ENCODE results near the gene MOG.
A peak's percentile ranks its signal among the peaks of the same experiment; 100 is the strongest.
"Not testable (repeated sequence)": the region's sequence is repeated elsewhere in the genome, so short reads cannot be mapped to it uniquely, and the experiment has no call there.

The MOG gene

GRCh38 chr6:29649701-29650673 is 6.9 kb upstream of the MOG start:
- peak overlapping the region; percentile 99 for H3K27ac ChIP-seq (ENCODE audit: low read depth, low read length)
- H3K4me3 ChIP-seq (ENCODE audit: low read length): peak overlapping the region; percentile 96
- H3K9ac ChIP-seq (ENCODE audit: low read length): peak overlapping the region; percentile 96
- H3K36me3 ChIP-seq (ENCODE audit: control insufficient read depth, insufficient read depth, low read length): no peaks in the 10 kb centered on the region
- H3K4me1 ChIP-seq (ENCODE audit: control insufficient read depth, insufficient read depth, low read length): peaks cover 5% of the 10 kb centered on the region
- H3K27me3 ChIP-seq (ENCODE audit: control insufficient read depth, insufficient read depth, low read length): no peaks in the 10 kb centered on the region

- no peaks in the 10 kb centered on the region for H3K36me3 ChIP-seq (ENCODE audit: control insufficient read depth, insufficient read depth, low read length)
- no peak overlapping the region for H3K27ac ChIP-seq (ENCODE audit: low read depth, low read length)
- H3K4me1 ChIP-seq (ENCODE audit: control insufficient read depth, insufficient read depth, low read length): peaks cover 5% of the 10 kb centered on the region
- H3K27me3 ChIP-seq (ENCODE audit: control insufficient read depth, insufficient read depth, low read length): no peaks in the 10 kb centered on the region
- no peak overlapping the region for H3K9ac ChIP-seq (ENCODE audit: low read length)
- no peak overlapping the region for H3K4me3 ChIP-seq (ENCODE audit: low read length)
Observed at GRCh38 chr6:29651413-29652197, 5.3 kb upstream of the MOG start.

- Histone ChIP-seq H3K27me3 (ENCODE audit: control insufficient read depth, insufficient read depth, low read length) (no peaks in the 10 kb centered on the region), H3K27ac (ENCODE audit: low read depth, low read length) (no peak overlapping the region)
Observed at GRCh38 chr6:29652198-29652584, 4.7 kb upstream of the MOG start.

GRCh38 chr6:29653452-29654038 is 3.3 kb upstream of the MOG start:
- Histone ChIP-seq H3K27ac (ENCODE audit: low read depth, low read length) (no peak overlapping the region), H3K4me1 (ENCODE audit: control insufficient read depth, insufficient read depth, low read length) (peaks cover 5% of the 10 kb centered on the region), H3K9ac (ENCODE audit: low read length) (no peak overlapping the region), H3K27me3 (ENCODE audit: control insufficient read depth, insufficient read depth, low read length) (no peaks in the 10 kb centered on the region), H3K4me3 (ENCODE audit: low read length) (no peak overlapping the region), H3K36me3 (ENCODE audit: control insufficient read depth, insufficient read depth, low read length) (no peaks in the 10 kb centered on the region)

More at GRCh38 chr6:29652198-29652584, 4.7 kb upstream of the MOG start:
- Histone ChIP-seq H3K4me1 (ENCODE audit: control insufficient read depth, insufficient read depth, low read length) (peaks cover 5% of the 10 kb centered on the region), H3K4me3 (ENCODE audit: low read length) (no peak overlapping the region), H3K9ac (ENCODE audit: low read length) (no peak overlapping the region), H3K36me3 (ENCODE audit: control insufficient read depth, insufficient read depth, low read length) (no peaks in the 10 kb centered on the region)

GRCh38 chr6:29655658-29656057 is 1.2 kb upstream of the MOG start:
- Histone ChIP-seq H3K36me3 (ENCODE audit: control insufficient read depth, insufficient read depth, low read length) (no peaks in the 10 kb centered on the region), H3K27me3 (ENCODE audit: control insufficient read depth, insufficient read depth, low read length) (no peaks in the 10 kb centered on the region), H3K27ac (ENCODE audit: low read depth, low read length) (no peak overlapping the region), H3K4me1 (ENCODE audit: control insufficient read depth, insufficient read depth, low read length) (no peaks in the 10 kb centered on the region), H3K4me3 (ENCODE audit: low read length) (no peak overlapping the region), H3K9ac (ENCODE audit: low read length) (no peak overlapping the region)

GRCh38 chr6:29656157-29656556 is 735 bp upstream of the MOG start:
- no peak overlapping the region for H3K9ac ChIP-seq (ENCODE audit: low read length)
- no peaks in the 10 kb centered on the region for H3K4me1 ChIP-seq (ENCODE audit: control insufficient read depth, insufficient read depth, low read length)
- no peak overlapping the region for H3K27ac ChIP-seq (ENCODE audit: low read depth, low read length)
- no peaks in the 10 kb centered on the region for H3K36me3 ChIP-seq (ENCODE audit: control insufficient read depth, insufficient read depth, low read length)
- no peak overlapping the region for H3K4me3 ChIP-seq (ENCODE audit: low read length)
- no peaks in the 10 kb centered on the region for H3K27me3 ChIP-seq (ENCODE audit: control insufficient read depth, insufficient read depth, low read length)

- Histone ChIP-seq H3K36me3 (ENCODE audit: control insufficient read depth, insufficient read depth, low read length) (no peaks in the 10 kb centered on the region), H3K9ac (ENCODE audit: low read length) (no peak overlapping the region), H3K27ac (ENCODE audit: low read depth, low read length) (no peak overlapping the region), H3K4me1 (ENCODE audit: control insufficient read depth, insufficient read depth, low read length) (no peaks in the 10 kb centered on the region), H3K27me3 (ENCODE audit: control insufficient read depth, insufficient read depth, low read length) (no peaks in the 10 kb centered on the region), H3K4me3 (ENCODE audit: low read length) (no peak overlapping the region)
Observed at GRCh38 chr6:29661071-29661470, 4.2 kb downstream of the MOG start.

- H3K27me3 ChIP-seq (ENCODE audit: control insufficient read depth, insufficient read depth, low read length); H3K4me3 ChIP-seq (ENCODE audit: low read length); H3K36me3 ChIP-seq (ENCODE audit: control insufficient read depth, insufficient read depth, low read length); H3K4me1 ChIP-seq (ENCODE audit: control insufficient read depth, insufficient read depth, low read length); H3K9ac ChIP-seq (ENCODE audit: low read length); H3K27ac ChIP-seq (ENCODE audit: low read depth, low read length): not testable (repeated sequence)
Observed at GRCh38 chr6:29661502-29662141, 4.7 kb downstream of the MOG start.

GRCh38 chr6:29663300-29664042 is 6.6 kb downstream of the MOG start:
- Histone ChIP-seq H3K4me3 (ENCODE audit: low read length) (no peak overlapping the region), H3K27me3 (ENCODE audit: control insufficient read depth, insufficient read depth, low read length) (no peaks in the 10 kb centered on the region), H3K27ac (ENCODE audit: low read depth, low read length) (no peak overlapping the region), H3K36me3 (ENCODE audit: control insufficient read depth, insufficient read depth, low read length) (no peaks in the 10 kb centered on the region), H3K9ac (ENCODE audit: low read length) (no peak overlapping the region), H3K4me1 (ENCODE audit: control insufficient read depth, insufficient read depth, low read length) (no peaks in the 10 kb centered on the region)

GRCh38 chr6:29665942-29666825 is 9.3 kb downstream of the MOG start:
- H3K4me3 ChIP-seq (ENCODE audit: low read length): no peak overlapping the region
- H3K4me1 ChIP-seq (ENCODE audit: control insufficient read depth, insufficient read depth, low read length): no peaks in the 10 kb centered on the region
- H3K27ac ChIP-seq (ENCODE audit: low read depth, low read length): no peak overlapping the region
- no peaks in the 10 kb centered on the region for H3K27me3 ChIP-seq (ENCODE audit: control insufficient read depth, insufficient read depth, low read length)
- H3K9ac ChIP-seq (ENCODE audit: low read length): no peak overlapping the region
- H3K36me3 ChIP-seq (ENCODE audit: control insufficient read depth, insufficient read depth, low read length): no peaks in the 10 kb centered on the region

- no peak overlapping the region for H3K4me3 ChIP-seq (ENCODE audit: low read length)
- no peaks in the 10 kb centered on the region for H3K27me3 ChIP-seq (ENCODE audit: control insufficient read depth, insufficient read depth, low read length)
- H3K4me1 ChIP-seq (ENCODE audit: control insufficient read depth, insufficient read depth, low read length): no peaks in the 10 kb centered on the region
- H3K36me3 ChIP-seq (ENCODE audit: control insufficient read depth, insufficient read depth, low read length): no peaks in the 10 kb centered on the region
- no peak overlapping the region for H3K27ac ChIP-seq (ENCODE audit: low read depth, low read length)
- no peak overlapping the region for H3K9ac ChIP-seq (ENCODE audit: low read length)
Observed at GRCh38 chr6:29666826-29667130, 9.9 kb downstream of the MOG start.
